Measurements from ENCODE around the gene AMPD2.

DNA sequence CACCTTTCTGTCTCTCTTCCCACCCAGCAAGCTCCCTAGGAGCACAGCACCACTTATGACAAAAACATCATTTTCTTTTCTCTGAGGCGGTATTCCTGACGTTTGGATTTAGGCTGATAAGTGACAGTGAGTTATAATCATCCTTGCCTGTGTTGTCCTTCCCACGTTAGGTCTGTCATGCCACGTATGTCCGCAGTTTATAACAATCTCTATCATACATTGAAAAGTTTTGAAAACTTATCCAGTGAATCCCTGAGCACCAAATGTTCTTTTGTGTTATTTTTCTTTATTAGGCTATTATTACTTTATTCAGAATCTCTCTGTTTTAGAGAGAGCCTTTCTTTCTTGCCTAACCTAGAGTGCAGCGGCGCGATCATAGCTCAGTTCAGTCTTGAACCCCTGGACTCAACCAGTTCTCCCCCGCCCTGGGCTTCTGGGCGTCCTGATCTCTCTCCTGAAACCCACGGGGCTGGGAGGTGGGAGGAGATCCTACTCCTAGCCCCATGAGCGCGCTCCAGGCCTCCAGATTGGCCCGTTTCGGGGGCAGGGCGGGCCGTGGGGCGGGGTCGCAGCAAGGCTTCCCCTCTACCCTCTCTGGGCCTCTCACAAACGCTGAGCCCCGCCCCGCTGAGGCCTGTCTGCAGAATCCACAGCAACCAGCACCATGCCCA lies 48.0 kb downstream of the AMPD2 start, which contains the start of gene GSTM2:
- TF ChIP-seq EZH2 (IDR thresholded peaks at IDR 0.05; ENCODE audit: insufficient read depth, poor library complexity, severe bottlenecking) = no peak
- no peak for TF ChIP-seq EZH2phosphoT487 (IDR thresholded peaks at IDR 0.05; ENCODE audit: insufficient read depth, low read depth)
